GM18508 (cell line): ENCODE measurements around the gene TM4SF4.
A peak's percentile ranks its signal among the peaks of the same experiment; 100 is the strongest.

Experiments
- ATAC-seq: cut with Tn5 transposase; IDR thresholded peaks from one replicate; pipeline ENCODE4 v1.9.1; 2021; ENCODE audit warnings: moderate number of reproducible peaks; ENCODE audit not compliant: insufficient read depth, unreplicated experiment

The TM4SF4 gene

GRCh38 chr3:149453140-149453805 is 21.2 kb upstream of the TM4SF4 start:
- no peak for ATAC-seq

DNA sequence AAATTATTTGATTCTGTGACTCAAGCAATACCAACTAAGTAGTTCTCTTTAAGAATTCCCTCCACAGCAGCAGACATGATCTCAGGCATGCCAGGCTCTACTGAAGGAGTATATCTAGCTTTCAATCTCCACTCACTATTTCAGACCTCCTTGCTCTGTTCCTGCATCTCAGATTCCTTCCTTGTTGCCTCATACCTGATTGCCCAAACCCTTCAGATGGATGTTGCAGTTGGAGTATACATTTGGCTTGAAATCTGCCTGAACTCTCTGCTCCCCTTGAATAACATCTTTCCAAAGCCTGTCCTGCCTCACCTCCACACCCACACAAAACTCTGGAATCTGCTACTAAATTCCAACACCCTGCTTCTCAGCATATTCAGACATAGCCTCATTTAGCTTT is 19.8 kb upstream of the TM4SF4 start:
- no peak for ATAC-seq

DNA sequence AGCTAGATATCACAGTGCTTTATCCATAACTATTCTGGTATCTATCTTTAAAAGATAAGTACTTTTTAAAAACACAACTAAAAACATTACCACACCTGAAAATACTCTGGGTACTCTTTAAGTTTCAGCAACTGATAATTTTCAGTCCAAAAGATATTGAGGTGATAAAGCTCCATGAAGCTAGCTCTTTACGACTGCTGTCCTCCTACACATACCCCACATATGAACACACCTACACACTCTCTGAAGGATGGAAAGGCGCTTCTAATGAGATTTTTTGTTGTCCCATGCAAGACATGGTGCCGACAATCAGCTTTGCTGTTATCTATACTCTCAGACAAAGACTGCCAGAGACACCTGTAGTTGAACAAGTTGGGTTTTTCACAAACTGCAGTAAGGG is 19.1 kb upstream of the TM4SF4 start:
- no peak for ATAC-seq

DNA sequence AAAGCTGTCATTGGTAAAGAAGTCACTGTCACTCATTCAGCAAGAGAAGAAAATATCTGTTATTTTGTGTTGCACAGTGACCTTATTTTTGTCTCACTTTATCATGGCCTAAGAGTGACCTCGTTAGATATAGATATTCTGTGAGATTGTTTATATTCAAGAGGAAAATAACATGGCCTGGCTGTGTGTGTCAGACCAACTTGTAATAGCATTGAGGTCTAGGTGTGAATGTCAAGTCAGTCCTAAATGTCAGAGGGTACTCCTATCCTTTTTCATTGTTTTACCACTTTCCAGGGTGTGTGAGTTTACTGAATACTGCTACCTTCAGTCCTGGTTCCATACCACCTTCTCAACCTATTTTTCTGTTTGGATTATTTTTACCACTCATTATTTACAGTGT is 18.5 kb upstream of the TM4SF4 start:
- no peak for ATAC-seq

- no peak for ATAC-seq
Observed at GRCh38 chr3:149459491-149460059, 14.9 kb upstream of the TM4SF4 start.

DNA sequence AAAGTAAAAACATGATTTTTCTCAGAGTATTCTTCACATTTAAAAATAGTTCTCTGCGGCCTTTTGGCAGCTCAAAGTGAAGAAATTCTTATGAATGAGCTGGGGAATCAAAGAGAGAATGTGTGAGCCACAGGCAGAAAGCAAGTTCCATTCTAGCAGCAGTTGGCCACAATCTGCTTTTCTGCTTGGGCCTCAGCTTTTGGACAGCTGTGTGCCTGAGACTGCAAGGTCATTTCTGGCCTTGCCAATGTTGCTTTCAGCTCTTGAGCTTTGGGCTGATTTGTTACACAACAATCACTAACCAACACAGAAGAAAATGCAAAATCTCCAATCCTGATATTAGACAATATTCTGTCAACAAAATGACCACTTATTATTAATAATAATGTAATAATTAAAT is 14.4 kb upstream of the TM4SF4 start:
- ATAC-seq = no peak

- no peak for ATAC-seq
Observed at GRCh38 chr3:149462051-149462450, 12.4 kb upstream of the TM4SF4 start.

DNA sequence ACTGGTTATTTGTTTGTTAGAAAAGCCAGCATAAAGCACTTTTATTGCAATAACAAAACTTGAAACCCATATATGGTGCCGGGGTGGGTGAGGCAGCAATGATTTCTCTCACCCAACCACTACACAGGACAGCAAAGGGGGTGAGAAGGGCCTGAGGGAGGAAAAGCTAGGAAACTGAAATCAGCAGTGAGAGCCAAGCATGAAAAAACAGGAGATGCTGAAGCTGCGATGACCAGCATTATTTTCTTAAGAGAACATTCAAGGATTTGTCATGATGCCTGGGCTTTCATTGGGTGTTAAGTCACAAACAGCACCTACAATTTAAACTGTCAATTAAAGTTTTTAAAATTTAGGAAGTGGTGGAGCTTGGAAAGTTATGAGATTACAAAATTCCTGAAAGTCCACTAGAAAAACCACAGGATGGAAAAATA is 11.9 kb upstream of the TM4SF4 start:
- no peak for ATAC-seq

- ATAC-seq = no peak
Observed at GRCh38 chr3:149463921-149464320, 10.6 kb upstream of the TM4SF4 start.

DNA sequence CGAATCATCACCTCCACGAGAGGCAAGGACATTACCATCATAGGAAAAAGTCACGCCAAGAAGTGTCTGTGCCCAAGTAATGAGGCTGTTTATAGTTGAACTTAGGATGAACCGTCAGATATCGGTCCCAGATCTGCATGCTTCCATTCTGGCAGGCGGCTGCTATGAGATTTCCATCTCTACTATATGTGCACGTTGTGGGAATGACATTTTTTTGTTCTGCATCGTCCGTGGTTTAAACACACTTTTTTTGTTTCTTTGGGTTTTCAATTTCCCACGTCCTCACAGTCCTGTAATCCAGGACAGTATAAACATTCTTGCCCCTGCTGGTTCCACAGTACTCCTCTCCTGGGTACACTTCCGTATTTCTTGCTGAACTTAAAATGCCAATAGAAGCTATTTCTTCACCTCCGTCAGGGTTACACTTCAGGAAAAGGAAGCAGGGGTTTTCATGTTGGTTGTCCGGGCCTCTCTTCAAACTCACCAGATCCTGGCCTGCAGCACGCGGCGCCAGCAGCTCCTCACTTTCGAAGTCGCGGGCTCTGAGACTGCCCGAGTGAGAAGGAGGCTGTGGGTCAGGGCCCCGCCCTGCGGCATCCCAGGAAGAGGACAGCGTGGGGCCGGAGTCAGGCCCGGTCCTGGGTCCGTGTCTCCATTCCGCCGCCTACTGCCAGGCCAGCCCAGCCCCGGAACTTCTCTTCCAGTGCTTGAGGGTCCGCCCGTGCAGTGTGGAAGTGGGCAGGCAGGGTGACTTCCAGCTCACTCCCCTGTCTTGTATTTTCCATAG is 9.8 kb upstream of the TM4SF4 start:
- no peak for ATAC-seq

GRCh38 chr3:149465351-149465883 is 9.1 kb upstream of the TM4SF4 start:
- ATAC-seq = no peak

DNA sequence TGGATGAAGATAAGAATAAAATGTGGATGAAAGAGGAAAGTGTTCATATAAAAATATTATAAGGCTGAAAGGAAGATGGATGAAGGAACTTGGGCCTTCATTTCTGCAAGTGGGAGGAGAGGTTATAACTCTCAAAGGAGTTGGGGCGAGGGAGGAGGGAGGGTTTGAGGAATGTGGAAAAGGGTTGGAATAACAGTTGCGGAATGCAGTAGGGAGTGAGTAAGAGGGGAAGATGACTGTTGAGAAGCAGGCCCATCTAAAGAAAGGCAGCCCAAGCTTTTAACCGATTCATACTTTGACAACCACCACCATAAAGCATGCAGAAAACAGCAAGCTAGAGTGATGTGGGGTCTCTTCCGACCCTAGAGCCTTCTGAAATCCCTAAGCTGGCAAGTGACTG is 8.3 kb upstream of the TM4SF4 start:
- ATAC-seq = no peak

GRCh38 chr3:149468504-149469212 is 5.8 kb upstream of the TM4SF4 start:
- ATAC-seq = peak; percentile 54

GRCh38 chr3:149470381-149470780 is 4.1 kb upstream of the TM4SF4 start:
- ATAC-seq = no peak

- ATAC-seq = no peak
Observed at GRCh38 chr3:149472030-149472797, 2.3 kb upstream of the TM4SF4 start.

DNA sequence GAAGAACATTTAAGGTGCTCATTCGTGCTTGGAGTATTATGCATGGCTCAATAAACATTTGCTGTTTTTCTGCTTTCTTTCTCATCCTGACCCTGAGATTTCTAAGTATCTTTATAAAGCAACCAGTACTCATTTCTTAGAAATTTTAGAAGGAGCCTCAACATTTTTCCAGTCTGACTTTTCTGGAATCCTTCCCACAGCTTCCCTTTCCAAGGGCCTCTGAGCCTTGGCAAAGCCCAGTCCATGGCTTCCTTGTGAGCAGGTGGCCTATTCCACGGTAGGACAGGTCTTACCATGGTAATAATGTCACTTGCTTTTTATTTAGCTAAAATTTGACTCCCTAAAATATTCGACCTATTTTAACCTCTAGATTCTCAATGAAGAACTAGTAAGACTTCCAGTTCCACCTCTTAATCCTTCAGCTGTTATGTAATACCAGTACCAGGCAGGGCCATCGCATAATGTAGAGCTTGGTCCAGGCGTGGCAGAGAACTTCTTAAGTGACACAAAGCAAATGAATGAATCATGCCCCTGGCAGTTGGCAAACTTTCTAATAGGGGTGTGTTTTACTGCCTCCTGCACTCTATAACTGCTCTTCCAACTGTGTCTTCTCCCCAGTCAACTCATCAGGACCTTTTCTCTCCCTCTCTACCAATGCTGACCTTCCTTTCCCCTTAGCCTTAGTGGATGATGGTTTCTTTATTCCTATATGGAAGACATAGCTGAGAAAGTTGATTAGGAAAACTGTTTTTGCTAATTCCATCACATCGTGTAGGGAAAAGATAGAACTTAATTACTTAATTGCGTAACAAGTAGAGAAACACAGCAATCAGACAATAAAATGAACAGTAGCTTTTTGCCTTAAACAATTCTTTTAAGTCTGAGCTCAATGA is 894 bp upstream of the TM4SF4 start:
- no peak for ATAC-seq

GRCh38 chr3:149475451-149476060 is 1.1 kb downstream of the TM4SF4 start:
- no peak for ATAC-seq

GRCh38 chr3:149476225-149476624 is 1.7 kb downstream of the TM4SF4 start:
- ATAC-seq = no peak
